ENCODE measurements around the gene EXT2.

The EXT2 gene

GRCh38 chr11:44162004-44162403, 66.5 kb downstream of the EXT2 start:
- TF ChIP-seq CTCF (IDR thresholded peaks at IDR 0.05): no peak
- Histone ChIP-seq H3K36me3 (ENCODE audit: control insufficient read depth, insufficient read depth, low read length) (no peaks in the 10 kb centered on the region), H3K4me2 (ENCODE audit: low read length) (no peak overlapping the region), H3K9ac (no peak overlapping the region), H3K79me2 (no peaks in the 10 kb centered on the region), H3K9me3 (ENCODE audit: control insufficient read depth, low read length) (no peaks in the 10 kb centered on the region), H2AFZ (no peak overlapping the region), H3K4me3 (ENCODE audit: low read depth, low read length) (no peak overlapping the region), H3K27me3 (ENCODE audit: control insufficient read depth, insufficient read depth, low read length) (no peaks in the 10 kb centered on the region), H3K27ac (no peak overlapping the region), H3K4me1 (no peaks in the 10 kb centered on the region)

GRCh38 chr11:44162662-44163061, 67.2 kb downstream of the EXT2 start:
- H3K4me3 ChIP-seq (ENCODE audit: low read depth, low read length): no peak overlapping the region
- TF ChIP-seq CTCF (IDR thresholded peaks at IDR 0.05): no peak
- no peaks in the 10 kb centered on the region for H3K79me2 ChIP-seq
- H3K27ac ChIP-seq: no peak overlapping the region
- H3K27me3 ChIP-seq (ENCODE audit: control insufficient read depth, insufficient read depth, low read length): no peaks in the 10 kb centered on the region
- no peaks in the 10 kb centered on the region for H3K4me1 ChIP-seq
- no peak overlapping the region for H3K9ac ChIP-seq
- H3K9me3 ChIP-seq (ENCODE audit: control insufficient read depth, low read length): no peaks in the 10 kb centered on the region
- H3K36me3 ChIP-seq (ENCODE audit: control insufficient read depth, insufficient read depth, low read length): no peaks in the 10 kb centered on the region
- no peak overlapping the region for H3K4me2 ChIP-seq (ENCODE audit: low read length)
- no peak overlapping the region for H2AFZ ChIP-seq

- Histone ChIP-seq H3K9ac (no peak overlapping the region), H3K27ac (no peak overlapping the region), H3K4me1 (no peaks in the 10 kb centered on the region), H3K4me3 (ENCODE audit: low read depth, low read length) (no peak overlapping the region), H3K36me3 (ENCODE audit: control insufficient read depth, insufficient read depth, low read length) (no peaks in the 10 kb centered on the region), H3K79me2 (no peaks in the 10 kb centered on the region), H3K9me3 (ENCODE audit: control insufficient read depth, low read length) (no peaks in the 10 kb centered on the region), H3K4me2 (ENCODE audit: low read length) (no peak overlapping the region), H3K27me3 (ENCODE audit: control insufficient read depth, insufficient read depth, low read length) (no peaks in the 10 kb centered on the region), H2AFZ (no peak overlapping the region)
- no peak for TF ChIP-seq CTCF (IDR thresholded peaks at IDR 0.05)
Measured at GRCh38 chr11:44165432-44165831, 70.0 kb downstream of the EXT2 start.

GRCh38 chr11:44167046-44167445, 71.6 kb downstream of the EXT2 start:
- Histone ChIP-seq H3K9ac (no peak overlapping the region), H3K4me2 (ENCODE audit: low read length) (no peak overlapping the region), H3K36me3 (ENCODE audit: control insufficient read depth, insufficient read depth, low read length) (no peaks in the 10 kb centered on the region), H3K9me3 (ENCODE audit: control insufficient read depth, low read length) (no peaks in the 10 kb centered on the region), H2AFZ (no peak overlapping the region), H3K4me3 (ENCODE audit: low read depth, low read length) (no peak overlapping the region), H3K4me1 (no peaks in the 10 kb centered on the region), H3K27me3 (ENCODE audit: control insufficient read depth, insufficient read depth, low read length) (no peaks in the 10 kb centered on the region), H3K79me2 (no peaks in the 10 kb centered on the region), H3K27ac (no peak overlapping the region)
- no peak for TF ChIP-seq CTCF (IDR thresholded peaks at IDR 0.05)

GRCh38 chr11:44171518-44171917, 76.0 kb downstream of the EXT2 start:
- Histone ChIP-seq H3K4me1 (no peaks in the 10 kb centered on the region), H3K9me3 (ENCODE audit: control insufficient read depth, low read length) (no peaks in the 10 kb centered on the region), H3K27me3 (ENCODE audit: control insufficient read depth, insufficient read depth, low read length) (no peaks in the 10 kb centered on the region), H3K9ac (no peak overlapping the region), H3K4me2 (ENCODE audit: low read length) (no peak overlapping the region), H3K36me3 (ENCODE audit: control insufficient read depth, insufficient read depth, low read length) (no peaks in the 10 kb centered on the region), H3K4me3 (ENCODE audit: low read depth, low read length) (no peak overlapping the region), H3K79me2 (no peaks in the 10 kb centered on the region), H3K27ac (no peak overlapping the region), H2AFZ (no peak overlapping the region)
- TF ChIP-seq CTCF (IDR thresholded peaks at IDR 0.05): no peak
